Naive thymus-derived CD4-positive, alpha-beta T cell (primary cell): Measurements from ENCODE around the gene ZNF683. TPM values are rescaled to one million over a fixed set of nuclear protein-coding genes. Genes with fewer than 3 reads are reported as not detected.

Experiments
- ATAC-seq: fragments of 150-1000 bp; cut with Tn5 transposase; 2 replicates; pipeline ENCODE4 v1.10.0; 2021; ENCODE audit warnings: mild to moderate bottlenecking, moderate library complexity
- CTCF ChIA-PET: fragments of 350-600 bp; sonication (Branson Sonifier 250); formaldehyde crosslinking; loops from one replicate; lab custom pipeline; 2021; ENCODE audit warnings: antibody characterized with exemption; lab: Charles Lee
- POLR2A ChIA-PET: fragments of 350-600 bp; sonication (Branson Sonifier 250); formaldehyde crosslinking; loops from one replicate; lab custom pipeline; 2021; ENCODE audit warnings: antibody characterized with exemption, inconsistent platforms; lab: Charles Lee
- DNase-seq, 9 donors: peaks; one replicate each; pipeline versions ENCODE4 v3.0.0 to v3.0.0-alpha.2; 2020 to 2022; ENCODE audit warnings: mixed read lengths in 1 of 9
- H3K27ac ChIP-seq: one replicate; pipeline ENCODE4 v1.7.0; 2013; ENCODE audit warnings: mild to moderate bottlenecking, low read depth, low read length, moderate library complexity
- H3K27me3 ChIP-seq, 2 donors: one replicate each; pipeline ENCODE4 v1.7.0; 2013; ENCODE audit warnings: low read length in 2 of 2, mild to moderate bottlenecking in 2 of 2, moderate library complexity in 2 of 2; ENCODE audit not compliant: control insufficient read depth in 2 of 2, insufficient read depth in 2 of 2
- H3K36me3 ChIP-seq, 3 experiments: 1 replicate in 2 of 3; 2 replicates in 1 of 3; pipeline ENCODE4 v1.7.0; 2013; ENCODE audit warnings: low read length in 3 of 3, mild to moderate bottlenecking in 3 of 3, moderate library complexity in 1 of 3; ENCODE audit not compliant: insufficient read depth in 3 of 3, control insufficient read depth in 2 of 3
- H3K4me1 ChIP-seq, 2 donors: one replicate each; pipeline ENCODE4 v1.7.0; 2013; ENCODE audit warnings: low read length in 2 of 2, mild to moderate bottlenecking in 2 of 2, moderate library complexity in 1 of 2; ENCODE audit not compliant: control insufficient read depth in 2 of 2, insufficient read depth in 2 of 2
- H3K4me3 ChIP-seq: 2 replicates; pipeline ENCODE4 v1.7.0; 2013; ENCODE audit warnings: mild to moderate bottlenecking, low read length
- H3K9me3 ChIP-seq, 3 experiments: 1 replicate in 2 of 3; 2 replicates in 1 of 3; pipeline ENCODE4 v1.7.0; 2013; ENCODE audit warnings: low read length in 3 of 3; ENCODE audit not compliant: control insufficient read depth in 2 of 3
- H3K27ac Mint-ChIP-seq, 9 donors: one replicate each; pipeline ENCODE4 v1.8.0; 2020 to 2022; ENCODE audit warnings: mixed read lengths in 9 of 9, mild to moderate bottlenecking in 8 of 9, moderate library complexity in 5 of 9, inconsistent platforms in 2 of 9
- H3K27me3 Mint-ChIP-seq, 5 donors: one replicate each; pipeline ENCODE4 v1.8.0; 2021 to 2022; ENCODE audit warnings: mixed read lengths in 5 of 5, mild to moderate bottlenecking in 1 of 5
- H3K36me3 Mint-ChIP-seq, 5 donors: one replicate each; pipeline ENCODE4 v1.8.0; 2020 to 2022; ENCODE audit warnings: mixed read lengths in 5 of 5, mild to moderate bottlenecking in 3 of 5, inconsistent platforms in 1 of 5
- H3K4me1 Mint-ChIP-seq, 7 donors: one replicate each; pipeline ENCODE4 v1.8.0; 2020 to 2022; ENCODE audit warnings: mixed read lengths in 7 of 7, mild to moderate bottlenecking in 3 of 7, inconsistent platforms in 1 of 7
- H3K4me3 Mint-ChIP-seq, 10 donors: one replicate each; pipeline ENCODE4 v1.8.0; 2020 to 2022; ENCODE audit warnings: mild to moderate bottlenecking in 10 of 10, mixed read lengths in 10 of 10, moderate library complexity in 6 of 10, inconsistent platforms in 2 of 10
- H3K9me3 Mint-ChIP-seq, 11 donors: one replicate each; pipeline ENCODE4 v1.8.0; 2020 to 2022; ENCODE audit warnings: mixed read lengths in 11 of 11, mild to moderate bottlenecking in 4 of 11, inconsistent platforms in 1 of 11, moderate library complexity in 1 of 11
- intact Hi-C, 2 donors: fragments of 100-400 bp; cut with micrococcal nuclease; formaldehyde crosslinking; loops; one replicate each; pipeline ENCODE4 v1.15.1; 2023
- polyA plus RNA-seq, 2 donors: library from polyadenylated mRNA; unstranded; fragments of 300-500 nt; fragmentation: Illumina TruSeq; gene quantifications; one replicate each; pipeline ENCODE4 v1.2.3, GENCODE V29; 2021
- total RNA-seq, 6 experiments: library from RNA in 5 of 6; stranded (reverse) in 5 of 6; gene quantifications; 1 replicate in 5 of 6; 2 replicates in 1 of 6; pipeline ENCODE4 v1.2.3 and lab custom pipeline; 2021 to 2026

The ZNF683 gene
- total and polyA plus RNA-seq, 7 experiments from 2014 or later, result 0.22 to 6.3 (median 0.51) TPM; not detected in 4

DNA sequence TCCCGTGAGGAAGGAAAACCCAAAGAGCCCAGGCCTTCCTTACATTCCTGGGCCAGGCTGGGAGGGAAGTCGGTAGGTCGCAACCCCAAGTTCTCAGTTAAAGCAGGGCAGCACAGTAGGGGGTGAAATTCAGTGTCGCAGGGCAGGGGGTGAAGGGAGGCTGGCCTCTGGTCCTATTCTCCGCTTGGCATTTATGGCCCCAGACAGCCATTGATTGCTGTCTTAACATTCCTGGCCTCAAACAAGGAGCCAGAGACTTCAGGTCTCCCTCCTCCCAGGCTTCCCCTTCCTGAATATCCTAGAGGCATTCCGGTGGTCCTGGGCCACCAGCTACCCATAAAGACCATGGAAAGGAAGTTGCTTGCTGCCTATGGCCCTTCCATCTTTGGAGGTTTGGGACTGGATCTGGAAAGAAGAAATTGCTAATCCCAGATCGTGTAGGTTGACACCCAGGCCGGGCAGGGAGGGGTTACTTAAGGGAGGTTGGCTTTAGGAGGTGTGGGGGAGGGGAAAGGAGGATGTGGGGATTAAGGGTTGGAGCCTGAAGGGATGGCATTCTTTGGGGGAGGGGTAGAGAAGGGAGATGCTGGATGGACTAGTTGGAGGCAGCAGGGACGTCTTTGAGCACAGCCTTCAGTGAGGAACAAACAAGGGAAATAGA lies 39.8 kb upstream of the ZNF683 start:
- H3K4me3 Mint-ChIP-seq, result peak overlapping the region in 3 of 10 donors; percentile 3 to 34 (median 12)
- Histone ChIP-seq H3K4me3 (no peak overlapping the region), H3K27ac (no peak overlapping the region), H3K27me3 (peaks cover 10 to 13% of the 10 kb centered on the region in 2 donors), H3K9me3 (no peaks in the 10 kb centered on the region), H3K36me3 (no peaks in the 10 kb centered on the region), H3K4me1 (peaks cover 10 to 18% of the 10 kb centered on the region in 2 donors)
- DNase-seq (no peak), ATAC-seq (no peak)
- H3K36me3 Mint-ChIP-seq, result no peaks in the 10 kb centered on the region
- ChIA-PET CTCF (interaction anchor here (0.6 to 1.7 kb wide), 4 partner anchors 34 to 242 kb away, joined by 3 to 6 read pairs (median 3); partner anchors contain the start of gene CEP85), POLR2A (interaction anchor here (0.5 kb wide), 1 partner anchor 10 kb away, joined by 3 read pairs; no protein-coding TSS in a partner anchor)
- H3K27ac Mint-ChIP-seq, result peak overlapping the region in 1 of 9 donors; percentile 33
- intact Hi-C loops, result loop anchor here in 1 of 2 donors (10.0 kb wide), 1 partner anchor 308 kb away; no protein-coding TSS in a partner anchor
- H3K9me3 Mint-ChIP-seq, result peaks cover 0 to 3% (median 0%) of the 10 kb centered on the region in 11 donors
- H3K27me3 Mint-ChIP-seq, result peaks cover 41 to 85% (median 49%) of the 10 kb centered on the region in 5 donors
- H3K4me1 Mint-ChIP-seq, result peaks cover 17 to 31% (median 21%) of the 10 kb centered on the region in 7 donors

DNA sequence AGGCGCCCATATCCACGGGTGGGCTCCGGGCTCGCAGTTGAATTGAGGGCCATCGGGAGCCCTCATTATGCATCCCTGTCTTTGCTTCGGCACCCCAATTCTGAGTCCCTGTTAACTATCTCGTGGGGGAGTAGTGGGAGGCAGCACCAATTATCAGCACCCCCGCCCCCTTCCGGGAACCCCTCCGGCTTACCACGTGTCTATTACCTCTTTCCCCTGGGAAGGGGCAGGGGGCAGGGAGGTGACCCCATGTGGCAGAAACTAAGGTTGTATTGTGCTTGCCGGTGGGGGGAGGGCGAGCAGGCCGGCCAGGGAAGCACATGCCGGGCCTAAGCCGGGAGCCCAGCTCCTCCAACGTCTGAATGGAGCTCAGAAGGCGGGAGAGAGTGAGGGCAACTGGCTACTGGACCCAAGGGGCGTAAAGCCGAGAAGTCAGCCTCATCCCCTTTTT lies 39.1 kb upstream of the ZNF683 start:
- DNase-seq, result no peak
- Histone ChIP-seq H3K9me3 (no peaks in the 10 kb centered on the region), H3K4me3 (no peak overlapping the region), H3K27me3 (peaks cover 10 to 13% of the 10 kb centered on the region in 2 donors), H3K27ac (no peak overlapping the region), H3K36me3 (no peaks in the 10 kb centered on the region), H3K4me1 (peaks cover 10 to 18% of the 10 kb centered on the region in 2 donors)
- Mint-ChIP-seq H3K4me3 (peak overlapping the region in 4 of 10 donors; percentile 2 to 42 (median 22)), H3K27me3 (peaks cover 41 to 82% (median 49%) of the 10 kb centered on the region in 5 donors), H3K9me3 (peaks cover 0 to 3% (median 0%) of the 10 kb centered on the region in 11 donors), H3K36me3 (no peaks in the 10 kb centered on the region), H3K4me1 (peaks cover 17 to 31% (median 21%) of the 10 kb centered on the region in 7 donors), H3K27ac (no peak overlapping the region)
- intact Hi-C loops, result loop anchor here in 1 of 2 donors (10.0 kb wide), 1 partner anchor 307 kb away; no protein-coding TSS in a partner anchor
- CTCF ChIA-PET, result interaction anchor here (0.6 to 1.0 kb wide), 2 partner anchors 178 to 241 kb away, joined by 3 read pairs; partner anchors contain the start of gene CEP85
- POLR2A ChIA-PET, result no interaction called here
- ATAC-seq, result no peak

DNA sequence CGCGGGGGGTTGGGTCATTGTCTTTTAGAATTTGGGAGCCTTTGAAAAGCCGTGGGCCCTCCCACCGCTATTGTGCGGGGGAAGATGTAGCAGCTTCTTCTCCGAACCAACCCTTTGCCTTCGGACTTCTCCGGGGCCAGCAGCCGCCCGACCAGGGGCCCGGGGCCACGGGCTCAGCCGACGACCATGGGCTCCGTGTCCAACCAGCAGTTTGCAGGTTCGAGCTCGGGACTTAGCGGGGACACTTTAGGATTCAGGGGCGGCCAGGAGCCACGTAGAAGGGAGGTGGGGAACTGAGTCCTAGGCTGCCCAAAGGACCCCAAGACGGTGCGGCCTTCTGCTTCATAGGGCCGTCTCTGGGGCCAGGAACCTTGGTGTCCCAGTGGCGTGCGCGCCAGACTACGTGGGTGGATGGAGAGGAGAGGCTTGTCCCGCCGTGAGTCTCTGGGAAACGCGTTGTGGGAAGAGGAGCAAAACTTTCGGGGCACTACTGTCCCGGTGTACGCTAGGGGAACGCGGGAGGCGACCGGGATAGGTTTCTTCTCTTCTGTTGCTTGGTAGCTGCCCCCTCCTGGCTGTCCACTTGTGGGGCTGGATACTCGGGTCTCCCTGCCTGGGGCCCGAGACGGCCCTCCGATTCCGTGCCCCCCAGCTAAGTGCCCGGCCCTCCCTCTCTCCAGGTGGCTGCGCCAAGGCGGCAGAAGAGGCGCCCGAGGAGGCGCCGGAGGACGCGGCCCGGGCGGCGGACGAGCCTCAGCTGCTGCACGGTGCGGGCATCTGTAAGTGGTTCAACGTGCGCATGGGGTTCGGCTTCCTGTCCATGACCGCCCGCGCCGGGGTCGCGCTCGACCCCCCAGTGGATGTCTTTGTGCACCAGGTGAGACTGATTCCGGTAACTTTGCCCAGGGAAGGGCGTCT lies 38.4 kb upstream of the ZNF683 start, which contains the start of gene LIN28A:
Gene LIN28A (plus strand): TSS at position 112 of the 918 bp plus-strand sequence. CDS start 75 bp downstream, at position 187.
- Mint-ChIP-seq H3K4me3 (peak within 1 kb of the TSS in 7 of 10 donors; percentile 37 to 81 (median 69)), H3K9me3 (peaks cover 0 to 3% (median 0%) of the 10 kb centered on the region in 11 donors), H3K36me3 (no peaks in the 10 kb centered on the region), H3K4me1 (peaks cover 17 to 31% (median 21%) of the 10 kb centered on the region in 7 donors), H3K27ac (no peak within 1 kb of the TSS), H3K27me3 (peaks cover 41 to 83% (median 49%) of the 10 kb centered on the region in 5 donors)
- intact Hi-C loops, result loop anchor here in 1 of 2 donors (10.0 kb wide), 1 partner anchor 306 kb away; no protein-coding TSS in a partner anchor
- Histone ChIP-seq H3K36me3 (no peaks in the 10 kb centered on the region), H3K27me3 (peaks cover 10 to 13% of the 10 kb centered on the region in 2 donors), H3K27ac (no peak within 1 kb of the TSS), H3K4me1 (peaks cover 10 to 18% of the 10 kb centered on the region in 2 donors), H3K9me3 (no peaks in the 10 kb centered on the region), H3K4me3 (no peak within 1 kb of the TSS)
- DNase-seq (no peak), ATAC-seq (no peak)
- ChIA-PET CTCF (interaction anchor here (1.2 kb wide), 1 partner anchor 125 kb away, joined by 4 read pairs; no protein-coding TSS in a partner anchor), POLR2A (no interaction called here)

DNA sequence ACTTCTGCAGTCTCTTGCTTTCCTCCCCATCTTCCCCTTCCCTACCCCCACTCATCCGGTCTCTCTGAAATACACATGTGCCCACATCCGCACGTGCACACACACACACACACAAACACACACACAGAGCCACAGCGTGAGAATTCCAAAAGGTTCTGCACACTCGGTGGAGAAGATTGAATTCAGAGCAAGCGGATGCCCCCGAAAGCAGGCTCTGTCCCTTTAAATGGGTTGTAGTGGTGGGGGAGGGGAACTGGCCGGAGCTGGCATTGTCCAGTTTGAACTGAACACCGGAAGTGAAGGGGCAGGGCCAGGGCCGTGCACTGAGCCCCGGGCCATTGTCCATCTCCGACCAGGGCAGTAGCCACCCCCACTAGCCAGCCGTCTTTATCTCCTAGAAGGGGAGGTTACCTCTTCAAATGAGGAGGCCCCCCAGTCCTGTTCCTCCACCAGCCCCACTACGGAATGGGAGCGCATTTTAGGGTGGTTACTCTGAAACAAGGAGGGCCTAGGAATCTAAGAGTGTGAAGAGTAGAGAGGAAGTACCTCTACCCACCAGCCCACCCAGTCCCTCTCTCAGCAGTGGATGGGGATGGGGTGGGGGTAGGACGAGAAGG lies 36.7 kb upstream of the ZNF683 start:
- ChIA-PET CTCF (interaction anchor here (0.6 kb wide), 1 partner anchor 38 kb away, joined by 4 read pairs; no protein-coding TSS in a partner anchor), POLR2A (no interaction called here)
- DNase-seq (peak in 3 of 9 donors; percentile 38 to 48 (median 46)), ATAC-seq (peak; percentile 28)
- Histone ChIP-seq H3K4me3 (peak overlapping the region; percentile 11), H3K27ac (no peak overlapping the region), H3K9me3 (no peaks in the 10 kb centered on the region), H3K36me3 (no peaks in the 10 kb centered on the region), H3K27me3 (peaks cover 10 to 13% of the 10 kb centered on the region in 2 donors), H3K4me1 (peaks cover 10 to 18% of the 10 kb centered on the region in 2 donors)
- H3K4me1 Mint-ChIP-seq, result peaks cover 17 to 31% (median 21%) of the 10 kb centered on the region in 7 donors
- peak overlapping the region; percentile 51 to 81 (median 73) for H3K4me3 Mint-ChIP-seq
- peak overlapping the region in 3 of 9 donors; percentile 35 to 75 (median 42) for H3K27ac Mint-ChIP-seq
- peaks cover 41 to 79% (median 50%) of the 10 kb centered on the region in 5 donors for H3K27me3 Mint-ChIP-seq
- intact Hi-C loops, result no loop called here
- peaks cover 0 to 3% (median 0%) of the 10 kb centered on the region in 11 donors for H3K9me3 Mint-ChIP-seq
- no peaks in the 10 kb centered on the region for H3K36me3 Mint-ChIP-seq

DNA sequence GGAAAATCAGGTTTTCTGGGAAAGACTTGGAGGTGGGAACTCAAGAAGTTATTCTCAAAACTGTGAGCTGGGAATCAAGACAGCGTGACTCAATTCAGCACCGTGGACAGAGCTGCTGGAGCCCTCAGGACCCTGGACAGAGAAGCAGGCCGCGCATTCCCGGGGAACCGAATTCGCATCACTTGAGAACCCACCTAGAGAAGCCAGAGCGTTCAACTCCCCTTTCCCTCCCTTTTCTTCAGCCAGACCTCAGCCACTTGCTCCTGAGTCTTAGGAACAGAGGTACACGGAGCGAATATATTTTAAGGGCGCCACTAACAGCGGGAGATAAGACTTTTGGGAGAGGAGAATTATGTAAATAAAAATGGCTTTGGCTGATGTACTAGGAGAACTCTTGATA lies 36.1 kb upstream of the ZNF683 start:
- Histone ChIP-seq H3K36me3 (no peaks in the 10 kb centered on the region), H3K4me1 (peaks cover 10 to 18% of the 10 kb centered on the region in 2 donors), H3K4me3 (peak overlapping the region; percentile 11), H3K27me3 (peaks cover 10 to 13% of the 10 kb centered on the region in 2 donors), H3K9me3 (no peaks in the 10 kb centered on the region), H3K27ac (no peak overlapping the region)
- Mint-ChIP-seq H3K27ac (peak overlapping the region in 5 of 9 donors; percentile 20 to 77 (median 32)), H3K27me3 (peaks cover 36 to 78% (median 51%) of the 10 kb centered on the region in 5 donors), H3K4me1 (peaks cover 17 to 31% (median 21%) of the 10 kb centered on the region in 7 donors), H3K9me3 (peaks cover 0 to 3% (median 0%) of the 10 kb centered on the region in 11 donors), H3K36me3 (no peaks in the 10 kb centered on the region), H3K4me3 (peak overlapping the region; percentile 51 to 81 (median 73))
- POLR2A ChIA-PET, result interaction anchor here (0.6 kb wide), 1 partner anchor 165 kb away, joined by 3 read pairs; no protein-coding TSS in a partner anchor
- peak; percentile 97 for ATAC-seq
- CTCF ChIA-PET, result interaction anchor here (0.6 kb wide), 1 partner anchor 133 kb away, joined by 3 read pairs; no protein-coding TSS in a partner anchor
- intact Hi-C loops, result loop anchor here in 1 of 2 donors (1.0 kb wide), 2 partner anchors 24 to 64 kb away; partner anchors contain the start of genes DHDDS and HMGN2
- peak; percentile 63 to 90 (median 75) for DNase-seq
